ENCODE data around the gene ANKLE2. TPM values are rescaled to one million over a fixed set of nuclear protein-coding genes. Genes with fewer than 3 reads are reported as not detected.
"Not testable (repeated sequence)": the region's sequence is repeated elsewhere in the genome, so short reads cannot be mapped to it uniquely, and the experiment has no call there.

The ANKLE2 gene
- 10 to 100 TPM; 23.8 to 24.2 TPM for total RNA-seq

- peak within 1 kb of the TSS; percentile 86 to 99 for H3K4me3 ChIP-seq
- peak within 1 kb of the TSS; percentile 93 to 94 for H3K27ac ChIP-seq
- no peaks in the 10 kb centered on the region for H3K9me3 ChIP-seq
- peaks cover 0 to 31% of the 10 kb centered on the region in 2 donors for H3K4me1 ChIP-seq
- no peak for TF ChIP-seq CTCF (IDR thresholded peaks at IDR 0.05)
- DNase-seq (ENCODE audit: low spot score), result no peak
- H3K36me3 ChIP-seq, result no peaks in the 10 kb centered on the region
- H3K27me3 ChIP-seq, result no peaks in the 10 kb centered on the region
These were observed at the start of gene ANKLE2 for GRCh38 chr12:132761032-132761920. Gene ANKLE2, minus strand, starts transcription at chr12:132761832. Its CDS starts 34 bp downstream, at chr12:132761798.

GRCh38 chr12:132809391-132809790 lies 47.8 kb upstream of the ANKLE2 start:
- not testable (repeated sequence) for H3K9me3 ChIP-seq; H3K4me1 ChIP-seq; DNase-seq (ENCODE audit: low spot score); H3K4me3 ChIP-seq; H3K27ac ChIP-seq; H3K27me3 ChIP-seq
- TF ChIP-seq CTCF (IDR thresholded peaks at IDR 0.05), result peak in 1 of 2 donors; percentile 48
- peaks cover 77% of the 10 kb centered on the region for H3K36me3 ChIP-seq

GRCh38 chr12:132807295-132808092 lies 45.9 kb upstream of the ANKLE2 start:
- H3K36me3 ChIP-seq, result peaks cover 73% of the 10 kb centered on the region
- H3K27me3 ChIP-seq, result no peaks in the 10 kb centered on the region
- peaks cover 0 to 5% of the 10 kb centered on the region in 2 donors for H3K4me1 ChIP-seq
- no peaks in the 10 kb centered on the region for H3K9me3 ChIP-seq
- no peak overlapping the region for H3K27ac ChIP-seq
- no peak for TF ChIP-seq CTCF (IDR thresholded peaks at IDR 0.05)
- DNase-seq (ENCODE audit: low spot score), result no peak
- H3K4me3 ChIP-seq, result no peak overlapping the region

- H3K36me3 ChIP-seq, result peaks cover 71% of the 10 kb centered on the region
- no peaks in the 10 kb centered on the region for H3K27me3 ChIP-seq
- TF ChIP-seq CTCF (IDR thresholded peaks at IDR 0.05), result no peak
- H3K27ac ChIP-seq, result no peak overlapping the region
- H3K4me1 ChIP-seq, result peaks cover 0 to 5% of the 10 kb centered on the region in 2 donors
- DNase-seq (ENCODE audit: low spot score), result no peak
- no peak overlapping the region for H3K4me3 ChIP-seq
- H3K9me3 ChIP-seq, result no peaks in the 10 kb centered on the region
These were observed 45.2 kb upstream of the ANKLE2 start for GRCh38 chr12:132806857-132807256.

GRCh38 chr12:132804426-132804861 lies 42.8 kb upstream of the ANKLE2 start:
- TF ChIP-seq CTCF (IDR thresholded peaks at IDR 0.05), result no peak
- no peak overlapping the region for H3K4me3 ChIP-seq
- H3K27ac ChIP-seq, result no peak overlapping the region
- H3K4me1 ChIP-seq, result peaks cover 0 to 5% of the 10 kb centered on the region in 2 donors
- H3K36me3 ChIP-seq, result peaks cover 78% of the 10 kb centered on the region
- H3K9me3 ChIP-seq, result no peaks in the 10 kb centered on the region
- no peak for DNase-seq (ENCODE audit: low spot score)
- H3K27me3 ChIP-seq, result no peaks in the 10 kb centered on the region
